Vagina (tissue), 2 donors: ENCODE results near the gene RPS6KA2.

ENCODE experiments used
- POLR2AphosphoS5 ChIP-seq, 2 donors: sonication (generic); formaldehyde crosslinking; IDR thresholded peaks; one replicate each; pipeline ENCODE4 v1.9.0; 2017; ENCODE audit warnings: antibody characterized with exemption in 2 of 2, mild to moderate bottlenecking in 2 of 2, low read depth in 1 of 2; ENCODE audit not compliant: insufficient read depth in 1 of 2
- TF ChIP-seq, protein P1 (sequence below), 3 experiments: fragments of 450-650 bp in 2 of 3; fragments of 200-600 bp in 1 of 3; sonication (generic) in 1 of 3; IDR thresholded peaks; one replicate each; pipeline ENCODE4 v1.5.1; 2017 to 2019; ENCODE audit warnings: antibody characterized with exemption in 3 of 3, mild to moderate bottlenecking in 2 of 3, moderate library complexity in 2 of 3

DNA sequence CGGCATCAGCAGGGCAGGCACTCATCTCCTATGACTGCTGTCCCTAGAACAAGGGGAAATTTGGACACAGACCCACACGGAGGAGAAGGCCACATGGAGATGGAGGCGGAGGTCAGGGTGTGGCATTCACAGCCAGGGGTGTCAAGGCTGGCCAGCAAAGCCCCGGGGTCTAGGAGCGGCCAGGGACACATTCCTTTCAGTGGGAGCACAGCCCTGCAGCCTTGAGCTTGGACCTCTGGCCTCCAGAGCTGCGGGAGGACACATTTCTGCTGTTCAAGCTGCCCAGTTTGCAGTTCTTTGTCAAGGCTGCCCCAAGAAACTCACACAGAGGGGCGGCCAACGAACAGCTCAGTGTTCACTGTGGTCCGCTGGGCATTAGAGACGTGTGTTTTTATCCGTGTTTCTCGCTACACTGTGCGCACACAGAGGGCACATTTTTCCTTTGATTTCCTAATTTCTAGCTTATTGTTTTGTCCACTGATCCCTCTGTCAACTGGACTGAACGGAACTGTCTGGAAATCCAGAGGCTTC lies 150.9 kb downstream of the RPS6KA2 start:
- TF ChIP-seq, protein P1, sequence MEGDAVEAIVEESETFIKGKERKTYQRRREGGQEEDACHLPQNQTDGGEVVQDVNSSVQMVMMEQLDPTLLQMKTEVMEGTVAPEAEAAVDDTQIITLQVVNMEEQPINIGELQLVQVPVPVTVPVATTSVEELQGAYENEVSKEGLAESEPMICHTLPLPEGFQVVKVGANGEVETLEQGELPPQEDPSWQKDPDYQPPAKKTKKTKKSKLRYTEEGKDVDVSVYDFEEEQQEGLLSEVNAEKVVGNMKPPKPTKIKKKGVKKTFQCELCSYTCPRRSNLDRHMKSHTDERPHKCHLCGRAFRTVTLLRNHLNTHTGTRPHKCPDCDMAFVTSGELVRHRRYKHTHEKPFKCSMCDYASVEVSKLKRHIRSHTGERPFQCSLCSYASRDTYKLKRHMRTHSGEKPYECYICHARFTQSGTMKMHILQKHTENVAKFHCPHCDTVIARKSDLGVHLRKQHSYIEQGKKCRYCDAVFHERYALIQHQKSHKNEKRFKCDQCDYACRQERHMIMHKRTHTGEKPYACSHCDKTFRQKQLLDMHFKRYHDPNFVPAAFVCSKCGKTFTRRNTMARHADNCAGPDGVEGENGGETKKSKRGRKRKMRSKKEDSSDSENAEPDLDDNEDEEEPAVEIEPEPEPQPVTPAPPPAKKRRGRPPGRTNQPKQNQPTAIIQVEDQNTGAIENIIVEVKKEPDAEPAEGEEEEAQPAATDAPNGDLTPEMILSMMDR (IDR thresholded peaks at IDR 0.05): no peak
- TF ChIP-seq POLR2AphosphoS5 (IDR thresholded peaks at IDR 0.05; ENCODE audit: insufficient read depth in 1 of 2, low read depth in 1 of 2): no peak
